AML-193 (cell line): ENCODE results near the gene GSG1L2.

Source experiments
- DNase-seq, 2 experiments: peaks; one replicate each; lab custom pipeline; 2025; lab: John Stamatoyannopoulos, UW

GSG1L2 gene

DNA sequence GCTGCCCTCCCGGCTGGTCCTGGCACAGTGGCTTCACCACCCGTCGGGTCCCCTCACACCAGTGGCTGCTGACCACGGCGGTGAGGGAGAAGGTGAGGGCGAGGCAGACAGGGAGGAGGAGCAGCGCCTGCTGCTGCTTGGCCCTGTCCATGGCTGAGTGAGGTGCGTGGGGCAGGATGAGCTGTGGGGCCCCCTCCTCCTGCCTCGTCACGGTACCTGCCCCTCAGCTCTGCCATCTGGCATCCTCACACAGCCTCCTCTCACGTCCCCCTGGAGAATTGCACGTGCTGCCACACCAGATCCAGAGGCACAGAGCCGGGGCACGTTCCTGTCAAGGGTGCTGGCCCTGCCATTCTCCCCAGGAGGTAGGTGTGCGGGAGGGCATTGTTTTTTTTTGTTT is at the start of gene GSG1L2:
Gene GSG1L2 (minus strand): TSS at position 159 of the 400 bp plus-strand sequence. CDS start 8 bp downstream, at position 151.
- DNase-seq, result no peak

DNA sequence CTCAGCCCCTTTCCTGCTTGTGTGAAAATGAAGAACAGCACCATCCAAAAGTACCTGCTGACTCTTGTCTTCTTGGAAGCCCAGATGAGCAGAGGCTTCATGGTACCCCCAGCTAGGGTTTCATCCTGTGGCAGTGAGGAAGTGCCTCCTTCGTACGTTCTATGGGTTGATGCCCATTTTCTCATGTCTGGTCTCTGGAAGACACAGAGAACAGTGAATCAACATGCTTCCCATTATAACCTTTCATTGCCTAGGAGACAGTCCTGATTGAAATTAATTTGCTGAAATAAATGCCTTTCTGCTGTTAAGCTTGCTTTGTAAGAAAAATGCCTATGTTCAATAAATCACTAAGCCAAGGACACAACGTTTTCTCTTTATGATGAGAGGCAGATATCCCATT is 46.7 kb upstream of the GSG1L2 start:
- DNase-seq, result no peak

DNA sequence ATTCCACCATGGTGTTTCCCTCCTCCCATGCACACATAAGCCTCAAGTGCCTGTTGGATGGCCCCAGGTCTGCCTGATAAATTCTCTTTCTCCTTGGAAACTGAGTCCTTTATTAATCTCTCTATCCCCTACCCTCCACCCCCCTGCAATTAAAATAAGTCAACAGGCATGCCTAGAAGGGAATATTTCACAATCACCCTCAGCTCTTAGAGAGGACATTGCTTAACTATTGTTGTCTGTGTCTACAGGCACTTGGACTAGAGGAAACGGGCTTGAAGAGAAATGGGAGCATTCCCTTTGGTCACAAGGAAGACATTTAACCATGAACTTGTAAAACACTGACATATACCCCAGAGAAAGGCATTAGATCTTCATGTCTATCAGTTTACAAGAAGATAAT is 43.7 kb upstream of the GSG1L2 start:
- peak; percentile 29 to 38 for DNase-seq

DNA sequence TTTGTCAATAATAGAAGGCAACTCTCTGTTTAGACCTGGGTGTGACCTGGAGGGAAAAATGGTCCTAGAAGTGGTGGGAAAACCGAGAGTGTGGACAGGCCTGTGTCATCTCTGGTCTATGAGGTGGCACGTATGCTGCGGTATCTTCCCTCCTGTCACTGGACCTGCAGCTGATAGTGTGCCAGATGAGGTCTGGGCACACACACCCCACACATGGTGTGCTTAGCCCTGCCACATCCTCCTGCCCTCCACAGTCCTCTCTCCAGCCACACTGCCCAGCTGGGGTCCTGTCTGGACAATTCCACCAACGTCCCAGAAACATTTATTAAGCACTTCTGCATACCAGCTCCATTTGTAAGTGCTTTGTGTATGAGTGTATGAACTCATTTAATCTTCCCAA is 41.1 kb upstream of the GSG1L2 start:
- no peak for DNase-seq

DNA sequence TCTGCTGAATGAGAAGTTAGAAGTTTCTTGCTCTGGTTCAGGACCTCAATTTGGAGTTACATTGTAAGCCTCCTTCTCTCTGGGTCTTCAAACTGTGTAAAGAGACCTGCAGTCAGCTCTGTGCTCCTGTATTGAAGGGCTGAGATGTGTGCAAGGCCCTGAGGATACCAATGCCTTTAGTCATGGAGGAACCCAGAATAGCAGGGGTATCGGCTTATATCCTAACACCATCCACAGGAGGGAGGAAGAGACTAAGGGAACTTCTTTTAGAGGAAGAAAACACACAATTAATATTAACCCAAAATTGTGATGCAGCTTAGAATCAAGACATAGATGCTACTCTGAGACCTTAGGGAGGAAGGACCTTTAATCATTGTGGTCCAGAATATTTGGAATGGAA is 40.3 kb upstream of the GSG1L2 start:
- no peak for DNase-seq

DNA sequence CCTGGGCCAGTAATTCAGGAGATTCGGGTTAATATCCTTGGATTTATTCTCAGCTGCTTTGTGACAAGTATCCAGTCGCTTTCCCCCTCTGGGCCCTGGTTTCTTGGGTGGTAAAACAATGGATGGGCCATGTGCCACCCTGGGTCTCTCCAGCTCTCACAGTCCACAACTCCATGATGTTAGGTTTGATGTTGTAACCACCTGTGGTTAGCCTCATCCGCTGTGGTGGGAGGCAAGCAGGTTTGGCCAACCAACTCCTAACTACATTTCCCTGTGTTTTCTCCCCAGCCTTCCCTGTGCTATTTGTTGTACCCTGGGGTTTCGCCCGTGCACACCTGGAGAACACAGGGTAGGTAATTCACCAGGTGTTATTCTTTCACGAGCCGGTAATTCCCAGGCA is 39.0 kb upstream of the GSG1L2 start:
- no peak for DNase-seq

DNA sequence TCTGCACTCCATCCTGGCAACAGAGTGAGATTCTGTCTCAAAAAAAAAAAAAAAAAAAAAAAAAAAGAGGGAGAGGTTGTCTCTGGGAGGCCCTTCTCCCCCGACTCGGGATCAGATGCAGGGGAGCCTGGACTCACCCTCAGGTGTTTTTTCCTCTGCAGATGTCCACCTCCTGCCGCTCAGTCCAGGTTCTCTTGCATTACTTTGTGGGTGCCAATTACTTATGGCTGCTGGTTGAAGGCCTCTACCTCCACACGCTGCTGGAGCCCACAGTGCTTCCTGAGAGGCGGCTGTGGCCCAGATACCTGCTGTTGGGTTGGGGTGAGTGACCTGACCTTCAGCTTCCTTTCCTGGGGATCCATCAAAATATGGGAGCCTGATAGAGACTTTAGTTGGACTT is 37.9 kb upstream of the GSG1L2 start:
- no peak for DNase-seq

DNA sequence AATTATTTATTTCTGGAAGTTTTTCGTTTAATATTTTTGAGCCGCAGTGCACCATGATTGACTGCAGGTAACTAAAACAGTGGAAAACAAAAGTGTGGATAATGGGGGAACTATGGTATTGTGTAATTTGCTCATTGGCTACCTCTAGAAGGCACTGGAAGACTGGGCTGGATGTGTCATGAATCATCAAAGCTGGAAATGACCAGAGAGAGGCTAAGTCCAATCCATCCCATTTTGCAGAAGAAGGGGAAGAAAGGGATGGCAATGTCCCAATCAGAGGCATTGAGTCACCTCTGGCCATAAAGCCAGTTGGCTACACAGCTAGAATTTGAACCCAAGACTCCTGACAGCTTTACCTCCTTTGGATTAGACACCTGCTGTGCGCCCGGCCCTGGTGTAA is 33.2 kb upstream of the GSG1L2 start:
- DNase-seq, result no peak

DNA sequence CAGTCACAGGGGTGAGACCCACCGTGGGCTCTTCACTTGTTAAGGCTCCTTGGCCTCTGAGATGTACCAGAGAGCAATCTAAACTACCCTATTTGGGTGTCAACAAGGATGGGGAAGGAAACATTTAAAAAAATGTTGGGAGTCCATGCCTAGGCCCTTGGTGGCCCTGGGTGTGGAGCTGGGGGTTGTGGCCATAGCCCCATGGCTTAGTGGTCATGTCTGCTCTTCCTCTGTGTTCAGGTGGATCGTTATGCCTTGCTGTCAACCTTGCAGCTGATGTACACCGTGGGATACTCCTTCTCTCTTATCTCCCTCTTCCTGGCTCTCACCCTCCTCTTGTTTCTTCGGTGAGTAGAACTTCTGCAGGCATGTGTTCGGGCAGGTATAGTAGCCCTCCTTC is 32.4 kb upstream of the GSG1L2 start:
- no peak for DNase-seq

DNA sequence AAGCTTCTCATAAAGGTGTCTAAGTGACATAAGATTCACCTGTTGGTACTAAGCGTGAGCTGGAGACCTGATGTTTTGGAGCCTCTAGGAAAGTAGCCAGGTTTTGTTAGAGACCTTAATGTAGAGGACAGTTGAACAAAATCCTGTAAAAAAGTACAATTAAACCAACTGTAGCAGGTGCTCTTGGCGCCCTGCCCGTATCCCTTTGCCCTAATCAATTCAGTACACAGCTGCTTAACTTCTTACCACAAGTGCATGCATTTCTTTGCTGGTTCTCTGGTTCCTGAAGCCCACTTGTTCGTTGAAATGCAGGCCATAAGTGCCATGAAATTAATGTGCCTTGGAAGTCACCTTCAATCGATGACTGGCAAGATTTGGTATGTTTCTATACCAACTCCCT is 28.3 kb upstream of the GSG1L2 start:
- DNase-seq, result no peak

DNA sequence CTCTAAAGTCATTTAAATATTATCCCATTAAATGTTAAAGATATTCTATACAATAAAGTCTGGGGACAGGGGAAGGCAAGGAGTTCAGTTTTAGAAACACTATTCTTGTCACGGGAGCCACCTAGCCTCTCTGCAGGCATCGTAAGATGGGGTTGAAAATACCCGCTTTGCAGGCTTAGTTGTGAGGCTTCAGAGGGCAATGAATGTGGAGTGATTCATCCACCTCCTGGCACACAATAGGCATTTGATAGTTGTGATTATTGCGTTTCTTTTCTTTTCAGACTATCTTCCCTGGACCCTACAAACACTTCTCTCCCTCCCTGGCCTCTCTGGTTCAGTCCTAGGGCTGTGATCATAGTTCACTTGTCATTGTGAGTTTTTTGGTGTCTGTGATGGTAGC is 23.4 kb upstream of the GSG1L2 start:
- DNase-seq, result no peak

DNA sequence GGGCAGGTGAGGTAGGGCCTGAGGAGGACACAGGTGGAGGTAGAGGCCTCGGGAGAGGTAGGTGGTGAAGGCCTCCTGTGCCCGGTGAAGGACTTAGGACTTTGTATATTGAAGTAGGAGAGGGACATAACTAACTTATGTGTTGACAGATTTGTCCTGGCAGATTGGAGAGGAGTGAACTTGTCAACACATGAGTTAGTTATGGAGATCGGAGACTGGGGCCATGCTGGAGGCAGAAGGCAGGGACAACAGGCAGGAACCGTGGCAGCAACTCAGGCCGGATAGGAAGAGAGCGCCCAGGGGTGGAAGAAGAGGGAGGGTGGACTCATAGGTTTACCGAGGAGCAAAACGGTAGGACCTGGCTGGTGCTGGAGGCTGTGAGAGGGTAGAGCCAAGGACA is 22.3 kb upstream of the GSG1L2 start:
- no peak for DNase-seq

DNA sequence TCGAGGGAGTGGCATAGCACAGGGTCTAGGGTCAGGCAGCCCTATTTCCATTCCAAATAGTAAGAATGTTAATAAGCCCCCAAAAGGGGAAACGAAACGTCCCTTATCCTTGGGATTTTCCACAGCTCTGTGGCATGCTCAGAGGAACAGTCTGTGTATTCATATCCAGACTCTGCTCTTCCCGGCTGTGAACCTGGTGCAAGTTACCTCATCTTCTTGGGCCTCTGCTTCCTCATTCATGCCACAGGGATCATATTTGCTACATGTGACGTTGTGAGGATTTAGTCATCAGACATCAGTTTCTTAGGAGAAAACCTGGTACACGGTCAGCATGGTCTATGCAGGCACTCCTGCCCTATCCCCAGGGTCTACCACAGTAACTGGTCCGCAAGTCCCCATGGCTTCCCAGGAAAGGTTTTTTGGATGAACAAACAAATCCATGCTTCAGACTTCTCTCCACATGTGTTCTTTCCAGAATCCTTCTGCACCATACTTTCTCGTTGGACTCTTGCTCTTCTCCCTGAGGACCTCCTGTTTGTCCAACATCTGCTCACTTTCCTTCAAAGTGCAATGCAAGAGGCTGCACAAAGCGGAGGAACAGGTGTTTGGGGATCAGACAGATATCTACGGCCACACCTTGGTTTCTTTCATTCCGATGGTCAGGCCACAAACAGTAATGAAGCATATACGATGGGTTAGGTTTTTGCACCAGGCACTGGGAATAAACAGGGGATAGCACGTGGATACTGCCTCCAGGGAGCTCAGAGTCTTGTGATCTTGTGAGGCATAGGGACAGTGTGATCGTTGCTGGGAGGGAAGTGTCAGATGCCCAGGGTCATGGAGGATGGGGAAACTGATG is 21.5 kb upstream of the GSG1L2 start:
- DNase-seq, result no peak

DNA sequence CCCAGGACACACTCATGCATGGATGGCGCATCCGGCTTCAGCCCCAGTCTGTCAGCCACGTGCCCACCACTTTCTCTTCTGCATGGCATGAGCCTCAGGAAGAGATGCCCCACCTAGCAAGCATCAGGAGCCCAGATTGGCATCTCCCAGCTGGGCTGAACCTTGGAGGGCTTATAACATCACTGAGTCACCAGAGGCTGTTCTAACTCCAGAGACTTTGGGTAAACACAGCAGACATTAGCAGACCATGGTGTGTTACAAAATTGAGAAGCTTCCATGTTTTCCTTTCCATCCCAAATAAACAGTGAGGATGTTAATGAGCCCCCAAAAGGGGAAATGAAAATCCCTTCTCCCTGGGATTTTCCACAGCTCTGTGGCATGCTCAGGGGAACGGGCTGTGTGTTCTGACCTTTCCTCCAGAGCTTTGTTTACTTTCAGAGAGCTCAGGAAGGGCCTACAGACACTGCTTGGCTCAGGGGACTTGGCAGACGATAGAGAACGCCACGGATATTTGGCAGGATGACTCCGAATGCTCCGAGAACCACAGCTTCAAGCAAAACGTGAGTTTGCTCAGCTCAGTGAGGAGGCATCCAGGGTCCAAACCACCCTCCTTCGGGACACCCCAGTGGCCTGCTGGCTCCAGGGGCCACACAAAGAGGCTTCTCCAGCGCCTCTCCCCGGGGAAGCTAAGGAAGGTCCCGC is 20.3 kb upstream of the GSG1L2 start:
- DNase-seq, result no peak

DNA sequence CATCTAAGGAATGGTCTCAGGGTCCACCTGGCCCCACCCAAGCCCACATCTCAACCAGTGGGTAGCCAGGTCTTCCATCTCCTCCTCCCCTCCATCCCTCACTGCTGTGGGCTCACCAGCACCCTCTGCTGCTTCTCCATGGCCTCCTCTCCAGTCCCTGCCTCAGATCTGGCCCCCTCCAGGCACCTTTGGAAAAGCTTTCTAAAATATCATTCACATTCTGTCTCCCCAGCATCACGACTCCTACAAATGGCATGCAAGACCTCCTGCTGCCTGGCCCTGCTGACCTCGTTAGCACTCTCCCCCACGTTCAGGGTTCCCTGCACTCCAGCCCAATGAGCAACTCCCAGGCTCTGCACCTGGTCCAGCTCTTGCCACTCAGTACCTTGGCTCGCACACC is 17.6 kb upstream of the GSG1L2 start:
- no peak for DNase-seq

DNA sequence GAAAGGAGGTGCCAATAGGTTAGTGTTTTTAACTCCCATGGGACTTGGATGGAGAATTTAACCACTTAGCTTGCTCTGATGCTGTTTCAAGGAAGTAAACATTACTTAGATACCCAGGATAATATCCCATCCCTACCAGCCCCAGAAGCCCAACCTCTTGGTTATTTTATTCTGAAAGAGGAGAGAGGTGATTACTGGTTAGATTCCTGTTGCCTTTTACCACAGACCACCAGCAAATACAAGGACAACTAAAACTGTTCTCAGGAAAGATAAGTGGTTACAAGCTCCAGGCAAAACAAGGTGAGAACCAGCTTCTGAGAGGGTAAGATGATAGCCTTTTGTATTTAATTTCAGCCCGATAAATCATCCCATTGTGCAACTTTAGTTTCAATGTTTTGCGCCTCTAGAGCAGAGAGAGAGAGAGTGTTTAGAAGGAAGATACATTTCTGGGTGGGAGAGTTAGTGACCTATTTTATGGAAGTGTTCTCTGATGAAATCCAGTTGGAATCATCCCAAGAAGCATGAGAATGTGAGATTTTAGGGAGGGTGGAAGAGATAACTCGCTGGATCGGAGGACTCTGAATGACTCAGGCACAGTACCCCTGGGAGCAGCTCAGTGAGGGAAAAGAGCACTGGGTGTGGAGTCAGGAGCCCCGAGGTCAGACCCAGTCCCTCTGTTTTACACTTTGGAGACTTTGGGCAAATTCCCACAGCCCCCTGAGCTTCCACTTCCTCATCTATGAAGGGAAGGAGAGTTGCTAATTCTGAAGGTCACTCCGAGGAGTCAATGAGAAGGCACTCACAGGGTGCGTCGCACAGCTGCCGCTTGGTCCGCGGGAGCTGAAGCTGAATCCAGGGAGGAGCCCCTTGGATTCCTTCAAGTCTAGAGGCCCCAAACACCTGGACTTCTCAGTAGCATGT is 15.9 kb upstream of the GSG1L2 start:
- no peak for DNase-seq

DNA sequence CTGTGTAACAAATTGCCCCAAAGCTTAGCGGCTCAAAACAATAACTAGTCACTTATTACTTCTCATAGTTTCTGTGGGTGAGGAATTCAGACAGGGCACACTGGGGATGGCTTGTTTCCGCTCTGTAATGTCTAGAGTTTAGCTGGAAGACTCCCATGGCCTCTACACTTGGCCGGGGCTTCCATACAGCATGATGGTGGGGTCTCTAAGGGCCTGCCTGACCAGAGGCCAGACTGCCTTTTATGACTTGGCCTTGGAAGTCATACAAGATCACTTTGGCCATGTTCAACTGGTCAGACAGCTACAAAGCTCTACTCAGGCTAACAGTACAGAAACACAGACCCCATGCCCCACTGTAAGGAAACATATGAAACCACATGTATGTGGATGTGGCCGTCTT is 12.0 kb upstream of the GSG1L2 start:
- DNase-seq, result no peak

DNA sequence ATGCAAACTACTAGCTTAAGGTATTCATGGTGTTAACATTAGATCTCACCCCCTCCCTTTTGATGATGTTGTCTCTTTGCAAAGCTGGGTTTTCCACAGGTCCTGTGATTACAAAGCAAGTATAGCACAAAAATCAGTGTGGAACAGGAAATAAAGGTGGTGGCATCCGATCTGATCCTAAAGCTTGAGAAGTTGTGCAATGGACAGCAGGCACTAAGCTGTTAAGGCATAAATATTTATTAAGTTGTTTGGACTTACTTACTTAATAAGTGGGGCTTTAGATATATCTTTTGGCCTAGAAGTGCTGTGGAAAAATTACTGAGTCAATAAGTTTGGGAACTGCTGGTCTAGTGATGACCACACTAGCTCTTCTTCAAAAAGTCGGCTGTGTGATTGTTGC is 8.8 kb upstream of the GSG1L2 start:
- no peak for DNase-seq

DNA sequence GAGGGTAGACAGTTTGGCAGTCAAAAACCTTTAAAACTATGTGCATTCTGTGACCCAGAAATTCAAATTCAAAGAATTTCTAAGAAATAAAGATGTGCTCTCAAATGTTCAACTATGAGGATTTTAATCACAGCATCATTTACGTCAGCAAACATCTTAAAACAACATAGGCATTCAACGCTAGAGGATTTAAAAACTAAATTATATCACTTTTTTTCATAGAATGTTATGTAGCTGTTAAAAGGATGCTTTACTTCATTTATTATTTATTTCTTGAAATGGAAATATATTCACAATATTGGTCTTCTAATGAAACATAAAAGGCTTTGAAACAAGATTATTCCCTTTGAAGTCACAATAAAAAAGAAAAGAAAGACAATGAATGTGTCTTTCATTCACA is 7.5 kb upstream of the GSG1L2 start:
- no peak for DNase-seq

DNA sequence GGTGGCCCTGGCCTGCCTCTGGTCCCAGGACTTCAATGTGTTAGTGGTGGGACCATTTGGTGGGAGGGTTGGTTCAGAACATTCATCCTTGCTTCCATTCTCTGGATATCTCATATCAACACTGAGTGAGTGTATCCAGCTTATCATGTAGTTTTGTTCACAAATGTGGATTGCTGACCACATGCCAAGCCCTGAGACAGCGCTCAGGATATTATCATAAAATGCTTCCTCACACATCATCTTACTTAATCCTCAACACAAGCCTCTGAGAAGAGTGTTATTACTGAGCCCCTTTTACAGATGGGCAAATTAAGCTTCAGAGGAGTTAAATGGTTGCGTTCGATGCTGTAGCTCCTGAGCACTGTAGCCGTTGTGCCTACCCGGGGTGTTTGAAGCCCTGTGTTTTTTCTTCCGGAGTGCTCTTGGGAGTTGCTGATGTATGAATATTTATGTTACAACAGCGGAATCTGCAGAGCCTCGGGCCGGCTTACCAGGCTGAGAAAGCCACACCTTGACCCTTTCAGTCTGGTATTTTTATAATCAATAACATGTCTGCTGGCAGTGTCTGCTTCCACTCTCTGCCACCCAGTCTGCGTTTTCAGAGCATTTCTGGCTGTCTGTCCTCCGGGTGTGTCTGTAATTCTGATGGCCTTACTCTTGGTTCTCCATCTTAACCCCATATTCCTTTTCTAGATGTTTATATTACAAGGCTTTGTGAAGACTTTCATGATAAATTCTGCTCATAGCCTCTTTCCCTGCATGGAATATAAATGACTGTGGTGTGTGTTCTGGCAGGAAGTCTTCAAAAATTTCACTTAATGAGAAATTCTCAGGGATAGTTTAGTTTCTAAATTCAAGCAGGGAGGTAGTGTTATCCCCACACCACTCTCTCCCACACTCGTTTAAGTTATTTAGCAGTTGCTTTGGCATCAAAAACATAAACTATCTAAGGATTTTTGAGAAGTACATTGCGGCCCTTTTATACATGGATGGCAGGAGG is 6.7 kb upstream of the GSG1L2 start:
- DNase-seq, result no peak

DNA sequence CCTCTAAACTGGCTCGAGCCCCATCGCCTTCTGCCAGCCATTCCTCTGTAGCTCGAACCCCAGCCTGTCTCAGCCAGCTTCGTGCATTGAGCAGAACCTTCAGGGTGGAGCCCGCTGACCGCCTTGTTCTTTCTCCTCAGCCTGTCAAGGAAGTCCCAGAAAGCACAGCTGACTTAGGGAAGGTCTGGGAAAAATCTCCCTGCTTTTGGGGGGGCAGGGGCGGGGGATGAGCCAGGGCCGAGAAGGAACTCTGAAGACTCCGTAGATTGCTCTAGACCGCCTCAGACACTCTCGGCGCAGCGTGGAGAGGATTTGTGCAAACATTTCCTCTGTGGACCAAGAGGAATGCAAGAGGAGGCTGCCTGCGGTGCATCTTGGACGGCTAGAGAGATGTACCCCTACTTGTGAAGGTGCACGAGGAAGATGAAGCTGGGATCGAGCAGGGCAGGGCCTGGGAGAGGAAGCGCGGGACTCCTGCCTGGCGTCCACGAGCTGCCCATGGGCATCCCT is 3.8 kb upstream of the GSG1L2 start, which contains the start of gene GLP2R:
Gene GLP2R (plus strand): TSS at position 284 of the 510 bp plus-strand sequence. CDS start 140 bp downstream, at position 424.
- no peak for DNase-seq
